NCI-H128 (cell line): ENCODE data around the gene GDF10.

ENCODE experiments used
- DNase-seq: peaks from one replicate; lab custom pipeline; 2025; ENCODE audit not compliant: unreplicated experiment; lab: John Stamatoyannopoulos, UW

GDF10 gene

DNA sequence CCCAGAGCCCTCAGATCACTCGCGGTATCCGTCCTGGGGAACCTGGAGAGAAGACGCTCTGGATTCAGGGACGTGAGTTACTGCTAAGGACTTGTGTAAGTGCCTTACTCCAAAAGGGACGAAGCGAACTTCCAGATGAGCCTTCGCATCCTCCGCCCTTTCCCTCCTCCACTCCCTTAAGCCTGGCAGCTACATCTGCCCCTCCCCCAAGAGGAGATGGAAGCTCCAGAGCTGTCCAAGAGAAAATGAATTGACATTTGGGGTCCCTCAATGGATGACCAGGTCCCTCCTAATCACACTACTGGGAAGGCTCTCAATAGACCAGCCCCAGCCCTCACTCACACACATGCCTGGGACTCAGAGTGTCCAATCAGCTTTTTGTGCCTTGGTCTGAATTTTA is 31.3 kb upstream of the GDF10 start:
- no peak for DNase-seq

DNA sequence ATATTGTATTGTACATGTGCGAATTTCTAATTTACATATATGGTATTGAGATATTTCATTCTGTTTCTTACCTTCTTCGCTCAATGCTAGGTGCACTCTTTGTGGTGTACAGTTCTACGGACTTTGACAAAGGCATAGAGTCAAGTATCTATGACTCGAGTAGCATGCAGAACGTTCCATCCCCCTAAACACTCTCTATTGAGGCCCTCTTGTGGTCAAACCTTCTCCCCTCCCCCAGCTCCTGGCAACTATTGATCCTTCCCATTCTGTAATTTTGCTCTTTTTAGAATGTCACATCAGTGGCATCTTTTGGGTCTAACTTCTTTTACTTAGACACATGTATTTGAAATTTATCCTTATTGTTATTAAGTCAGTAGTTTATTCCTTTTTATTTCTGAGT is 30.7 kb upstream of the GDF10 start:
- DNase-seq = no peak

DNA sequence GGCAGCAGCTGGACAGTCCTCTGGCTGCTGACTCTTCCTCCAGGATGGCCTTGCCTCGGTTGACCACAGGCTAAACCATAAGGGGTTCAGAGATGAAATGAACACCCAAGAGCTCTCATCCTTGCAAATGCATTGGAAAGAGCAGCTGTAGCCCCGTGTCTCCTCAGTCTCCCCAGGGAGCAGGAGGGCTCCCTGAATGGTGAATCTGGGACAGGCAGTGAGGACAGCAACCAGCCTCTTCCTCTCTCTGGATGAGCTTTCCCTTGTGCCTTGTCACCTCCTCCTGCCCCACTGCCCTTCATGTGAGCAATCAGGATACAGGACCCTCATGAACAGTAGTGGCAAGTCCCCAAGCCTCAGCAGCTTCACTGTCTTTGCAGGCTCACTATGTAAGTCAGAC is 23.9 kb upstream of the GDF10 start:
- DNase-seq = no peak

- DNase-seq = no peak
Measured at GRCh38 chr10:47276576-47277351, 23.2 kb upstream of the GDF10 start.

DNA sequence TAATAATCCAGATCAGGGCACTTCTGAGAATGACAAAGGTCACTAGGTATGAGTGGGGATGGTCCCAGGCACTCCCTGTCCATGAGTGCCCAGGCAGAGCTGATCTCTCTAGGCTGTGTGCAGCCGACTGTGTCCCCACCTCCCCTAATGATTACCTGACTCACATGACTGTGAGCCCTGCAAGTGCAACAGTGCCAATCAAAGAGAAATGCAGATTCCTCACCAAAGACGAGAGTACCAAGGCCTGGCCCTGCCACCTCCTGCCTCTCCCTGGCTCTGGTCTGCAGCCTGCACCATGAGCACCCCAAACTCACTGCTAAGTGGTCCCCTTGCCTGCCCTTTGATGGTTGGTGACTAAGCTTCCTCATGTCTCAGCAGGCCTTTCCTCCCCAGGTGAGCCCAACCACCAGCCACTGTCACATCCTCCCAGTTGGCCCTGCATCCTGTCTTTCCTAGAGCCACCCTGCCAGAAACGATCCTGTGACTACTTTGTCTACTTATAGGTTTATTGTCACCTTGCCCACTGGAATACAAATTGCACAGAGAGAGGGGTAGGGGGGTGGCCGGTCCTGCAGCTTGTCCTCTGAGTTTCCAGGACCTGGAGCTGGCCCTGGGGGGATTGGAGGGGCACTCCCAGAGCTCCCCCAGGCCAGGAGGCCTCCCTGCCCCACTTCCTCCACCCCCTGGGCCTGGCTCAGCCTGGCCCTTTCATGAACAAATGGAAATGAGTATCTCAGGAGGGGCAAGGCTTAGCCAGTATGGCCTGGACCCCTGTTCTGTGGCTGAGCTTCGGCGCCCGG is 22.4 kb upstream of the GDF10 start:
- no peak for DNase-seq

GRCh38 chr10:47278152-47278473 is 21.9 kb upstream of the GDF10 start:
- DNase-seq = no peak

DNA sequence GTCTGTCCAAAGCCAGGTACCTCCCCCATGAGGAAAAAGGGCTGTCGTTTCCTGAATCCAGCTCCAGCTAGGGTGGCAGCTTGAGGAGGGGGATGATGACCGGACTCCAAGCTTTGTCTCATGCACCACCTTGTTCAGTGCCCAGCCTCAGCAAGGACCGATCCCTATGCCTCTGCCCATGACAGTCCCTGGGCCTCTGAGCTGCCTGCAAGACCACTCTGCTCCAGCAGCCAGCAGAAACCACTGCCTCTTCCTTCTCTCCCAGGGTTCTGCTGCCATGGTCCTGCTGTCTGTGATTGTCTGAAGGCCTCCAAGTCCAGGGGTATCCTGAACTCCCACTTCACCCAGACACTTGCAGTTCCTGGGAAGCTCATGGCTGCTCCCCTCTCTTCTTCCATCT is 21.3 kb upstream of the GDF10 start:
- DNase-seq = no peak

- DNase-seq = no peak
Measured at GRCh38 chr10:47279276-47279675, 20.7 kb upstream of the GDF10 start.

DNA sequence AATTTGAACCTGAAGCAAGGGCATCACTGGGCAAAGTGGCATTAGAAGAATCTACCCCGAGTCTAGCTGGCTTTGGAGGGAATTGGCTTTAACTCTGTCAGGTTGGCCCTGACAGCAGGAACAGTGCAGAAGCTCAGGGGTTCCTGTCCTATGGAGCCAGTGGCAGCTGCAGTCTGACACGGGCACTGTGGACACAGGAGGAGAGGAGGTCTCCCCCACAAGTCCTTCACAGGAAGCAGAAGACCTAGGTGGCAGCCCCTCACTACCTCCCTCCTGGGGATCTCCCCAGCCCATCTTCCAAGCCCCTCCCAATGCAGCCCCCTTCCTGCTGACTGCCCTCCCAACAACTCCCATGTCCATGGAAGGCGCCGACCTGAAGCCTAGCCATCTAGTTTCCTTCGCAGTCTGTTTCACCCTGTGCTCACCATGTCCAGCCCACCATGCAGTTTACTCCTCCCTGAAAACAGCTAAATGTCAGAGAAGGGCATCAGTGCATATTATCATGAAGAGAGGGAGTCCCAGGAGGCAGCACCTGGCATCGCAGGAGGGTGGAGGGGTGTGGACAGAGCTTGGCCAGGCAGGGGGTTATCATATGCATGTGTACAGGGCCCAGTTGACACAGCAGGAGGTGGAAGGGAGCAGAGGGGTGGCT is 17.9 kb upstream of the GDF10 start:
- DNase-seq = no peak

DNA sequence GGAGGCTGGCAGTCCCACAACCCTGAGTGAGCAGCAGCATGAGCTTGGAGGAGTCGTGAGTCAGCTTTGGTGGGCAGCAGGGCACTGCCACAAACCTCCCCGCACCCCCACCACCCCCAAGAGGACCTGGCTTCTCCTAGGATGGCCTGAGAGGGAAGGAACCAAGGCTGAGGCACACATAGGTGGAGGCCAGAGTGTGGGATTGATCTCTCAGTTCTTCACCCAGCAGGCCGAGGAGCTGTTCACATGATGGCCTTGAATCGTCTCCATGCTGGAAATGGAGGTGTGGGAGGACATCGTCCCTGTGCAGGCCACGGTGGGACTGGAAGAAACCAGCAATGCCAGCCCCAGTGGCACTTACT is 17.4 kb upstream of the GDF10 start:
- DNase-seq = no peak

DNA sequence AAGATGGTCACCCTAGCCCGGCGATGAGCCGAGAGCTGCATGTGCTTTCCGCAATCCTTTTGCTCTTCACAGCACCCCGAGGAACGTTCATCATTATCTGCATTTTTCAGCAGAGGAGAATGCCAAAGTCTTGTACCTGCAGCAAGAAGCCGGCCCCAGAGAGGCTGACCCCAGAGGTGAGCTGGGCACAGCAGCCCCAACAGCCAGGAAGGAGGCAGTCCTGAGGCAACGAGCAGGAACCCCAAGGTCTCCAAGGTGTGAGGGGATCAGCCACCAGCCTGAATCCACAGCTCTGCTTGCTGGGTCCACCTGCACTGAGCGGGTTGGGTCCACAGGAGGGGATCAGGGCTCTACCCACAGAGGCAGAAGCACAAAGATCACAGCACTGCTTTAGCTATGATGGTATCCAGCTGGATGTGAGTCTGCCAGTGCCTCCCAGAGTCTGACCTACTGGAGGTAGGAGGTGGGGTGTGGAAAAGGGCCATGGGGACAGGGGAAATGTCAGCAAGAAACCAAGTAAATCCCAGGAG is 16.8 kb upstream of the GDF10 start:
- DNase-seq = no peak

DNA sequence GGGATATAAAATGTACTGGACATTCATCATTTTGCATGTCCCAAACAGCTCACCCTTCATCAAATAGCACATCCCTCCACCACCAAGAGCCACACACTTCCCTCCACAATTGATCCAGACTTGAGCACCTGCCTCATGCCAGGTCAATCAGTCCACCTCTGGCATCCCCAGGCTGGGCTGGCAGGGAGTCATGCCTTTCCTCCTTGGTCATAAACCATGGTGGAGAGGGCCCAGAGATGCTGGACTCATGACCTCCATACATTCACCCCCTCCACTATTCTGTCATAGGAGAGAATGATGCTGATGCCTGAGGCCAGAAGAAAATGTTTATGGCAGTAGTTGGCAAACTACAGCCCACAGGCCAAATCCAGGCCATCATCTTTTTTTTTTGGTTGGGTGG is 16.1 kb upstream of the GDF10 start:
- DNase-seq = no peak

- DNase-seq = no peak
Measured at GRCh38 chr10:47285381-47286115, 14.4 kb upstream of the GDF10 start.

GRCh38 chr10:47286116-47286505 is 13.9 kb upstream of the GDF10 start:
- no peak for DNase-seq

DNA sequence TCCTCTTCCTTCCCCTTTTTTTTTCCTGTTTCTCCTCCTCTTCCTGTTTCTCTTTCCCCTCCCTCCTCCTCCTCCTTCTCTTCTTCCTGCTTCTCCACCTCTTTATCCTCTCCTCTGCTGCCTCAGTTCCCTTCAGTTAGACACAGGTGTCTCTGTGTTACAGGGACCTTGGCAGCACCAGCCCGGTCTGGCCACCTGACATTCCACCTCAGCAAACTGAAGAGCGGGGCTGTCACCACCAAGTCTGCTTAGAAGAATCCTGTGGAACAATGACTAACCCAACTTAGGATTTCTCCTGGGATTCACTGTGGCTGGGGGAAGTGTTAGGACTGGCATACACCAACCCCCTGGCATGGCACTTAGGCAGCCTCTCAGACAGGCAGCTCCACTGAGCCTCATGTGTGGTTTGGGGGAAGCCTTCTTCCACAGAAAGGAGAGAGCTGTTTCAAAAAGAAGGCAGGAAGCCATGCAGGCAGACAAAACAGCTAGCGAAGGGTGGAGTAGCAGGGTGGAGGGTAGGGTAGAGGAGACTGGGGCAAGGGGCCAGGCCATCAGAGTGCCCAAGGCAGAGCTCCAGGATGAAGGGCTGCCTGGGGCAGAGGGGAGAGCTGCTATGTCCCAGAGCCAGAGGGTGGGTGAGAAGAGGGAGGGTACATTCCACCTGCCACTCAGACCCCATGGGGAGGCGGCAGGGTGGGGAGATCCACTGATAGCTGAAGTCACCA is 13.2 kb upstream of the GDF10 start:
- DNase-seq = no peak

DNA sequence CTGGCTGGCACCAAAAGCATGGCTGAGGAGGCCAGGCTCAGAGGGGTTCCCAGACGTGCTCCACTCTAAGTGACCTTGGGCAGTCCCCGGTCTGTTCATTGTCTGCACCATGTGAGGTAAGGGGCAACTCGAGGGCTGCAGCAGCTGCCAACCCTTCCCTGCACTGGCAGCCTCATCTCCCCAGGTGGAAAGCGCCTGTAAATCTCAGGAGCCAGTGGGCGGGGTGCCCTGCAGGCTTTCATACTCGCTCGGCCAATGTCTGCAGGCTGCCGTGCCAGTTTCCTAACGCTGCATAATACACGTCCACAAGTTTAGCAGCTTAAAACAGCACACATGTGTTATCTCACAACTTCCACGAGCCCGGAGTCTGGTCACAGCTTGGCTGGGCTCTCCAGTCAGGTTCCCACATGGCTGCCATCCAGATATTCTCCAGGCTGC is 12.6 kb upstream of the GDF10 start:
- DNase-seq = no peak

DNA sequence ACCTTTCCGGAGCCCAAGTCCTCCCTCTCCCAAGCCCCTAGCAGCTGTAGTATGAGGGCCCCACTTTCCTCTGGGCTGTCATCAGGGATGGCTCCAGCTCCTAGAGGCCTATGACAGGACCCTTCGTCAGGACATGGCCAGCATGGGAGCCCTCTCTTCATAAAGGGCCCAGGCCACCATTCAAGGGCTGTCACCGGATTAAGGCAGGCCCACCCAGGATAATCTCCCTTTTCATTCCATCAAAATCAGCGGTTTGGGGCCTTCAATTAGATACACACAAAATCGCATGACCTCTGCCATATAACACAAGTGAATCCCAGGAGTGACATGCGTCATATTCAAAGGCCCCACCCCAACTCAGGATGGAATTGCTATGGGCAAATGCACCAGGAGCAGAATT is 12.2 kb upstream of the GDF10 start:
- no peak for DNase-seq

DNA sequence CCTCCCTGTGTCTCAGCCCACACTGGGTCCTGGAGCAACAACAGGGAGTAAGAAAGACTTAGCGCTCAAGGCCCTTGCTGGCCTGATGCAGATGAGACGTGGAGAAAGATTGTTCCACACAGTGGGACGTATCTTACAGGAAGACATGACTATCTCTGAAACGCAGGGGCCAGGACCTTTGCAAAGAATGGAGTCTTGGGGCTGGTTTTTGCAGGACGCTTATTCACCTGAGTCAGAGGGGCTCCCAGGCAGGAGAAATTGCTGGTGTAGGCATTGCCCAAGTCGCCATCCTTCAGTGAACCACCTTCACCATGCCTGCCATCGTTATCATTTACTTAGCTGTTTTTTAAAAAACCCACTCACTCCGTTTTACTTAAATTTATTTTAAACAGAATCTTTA is 11.8 kb upstream of the GDF10 start:
- DNase-seq = no peak

- DNase-seq = no peak
Measured at GRCh38 chr10:47288916-47289495, 11.0 kb upstream of the GDF10 start.

DNA sequence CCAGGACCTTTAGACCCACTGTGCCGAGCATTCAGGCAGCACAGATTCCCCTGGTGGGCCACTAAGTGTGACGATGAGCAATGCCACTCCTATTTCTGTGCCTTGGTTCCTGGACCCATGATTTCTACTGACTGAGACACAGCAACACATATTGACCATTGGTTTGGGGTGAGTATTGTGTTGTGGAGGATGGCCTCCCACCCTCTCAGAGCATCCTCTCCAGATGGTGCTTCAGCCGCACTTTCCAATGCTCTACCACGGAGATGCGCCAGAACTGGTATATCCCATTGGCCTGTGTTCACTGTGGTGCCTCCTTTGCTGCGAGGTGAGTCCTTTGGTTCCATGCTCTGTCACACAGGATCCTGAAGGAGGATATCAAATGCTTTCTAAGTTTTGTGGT is 10.1 kb upstream of the GDF10 start:
- no peak for DNase-seq
